ENCODE results near the gene CCDC12.

Gene CCDC12

GRCh38 chr3:46995901-46996562 is 19.5 kb upstream of the CCDC12 start:
- DNase-seq: no peak

- no peak for DNase-seq
Measured at GRCh38 chr3:46994801-46995731, 18.5 kb upstream of the CCDC12 start.

- DNase-seq: no peak
Measured at GRCh38 chr3:46993986-46994385, 17.4 kb upstream of the CCDC12 start.

GRCh38 chr3:46993292-46993691 is 16.7 kb upstream of the CCDC12 start:
- no peak for DNase-seq

GRCh38 chr3:46992231-46992630 is 15.7 kb upstream of the CCDC12 start:
- no peak for DNase-seq

GRCh38 chr3:46991406-46992165 is 15.0 kb upstream of the CCDC12 start:
- no peak for DNase-seq

- no peak for DNase-seq
Measured at GRCh38 chr3:46990573-46991374, 14.2 kb upstream of the CCDC12 start.

- DNase-seq: no peak
Measured at GRCh38 chr3:46989146-46989810, 12.7 kb upstream of the CCDC12 start.

- DNase-seq: no peak
Measured at GRCh38 chr3:46988616-46989015, 12.1 kb upstream of the CCDC12 start.

- DNase-seq: no peak
Measured at GRCh38 chr3:46987743-46988401, 11.3 kb upstream of the CCDC12 start.

- DNase-seq: no peak
Measured at GRCh38 chr3:46987319-46987742, 10.8 kb upstream of the CCDC12 start.

GRCh38 chr3:46986782-46987310 is 10.3 kb upstream of the CCDC12 start:
- no peak for DNase-seq

- DNase-seq: no peak
Measured at GRCh38 chr3:46986055-46986730, 9.6 kb upstream of the CCDC12 start.

- DNase-seq: no peak
Measured at GRCh38 chr3:46985588-46985987, 9.0 kb upstream of the CCDC12 start.

- no peak for DNase-seq
Measured at GRCh38 chr3:46984591-46985459, 8.3 kb upstream of the CCDC12 start.

GRCh38 chr3:46982546-46982945 is 6.0 kb upstream of the CCDC12 start:
- no peak for DNase-seq

- no peak for DNase-seq
Measured at GRCh38 chr3:46981932-46982471, 5.5 kb upstream of the CCDC12 start.

- no peak for DNase-seq
Measured at GRCh38 chr3:46979958-46980497, 3.5 kb upstream of the CCDC12 start.
